NB4 (cell line): ENCODE measurements around the gene MTCP1.

Experiments used
- DNase-seq: peaks from one replicate; pipeline ENCODE4 v3.0.0; 2010; ENCODE audit warnings: low read depth
- H3K4me3 ChIP-seq: one replicate; pipeline ENCODE4 v1.5.1; 2011; ENCODE audit warnings: mild to moderate bottlenecking, low read depth, low read length, moderate library complexity
- MYC ChIP-seq: IDR thresholded peaks from 2 replicates; pipeline ENCODE4 v1.6.1; 2011; ENCODE audit warnings: low read depth, low read length
- POLR2A ChIP-seq: IDR thresholded peaks from 2 replicates; pipeline ENCODE4 v1.6.1; 2011; ENCODE audit warnings: mild to moderate bottlenecking; ENCODE audit not compliant: insufficient read length; ENCODE audit errors: extremely low read depth
- TF ChIP-seq, protein P1 (sequence below): IDR thresholded peaks from 2 replicates; pipeline ENCODE4 v1.6.1; 2011; ENCODE audit warnings: low read depth, low read length
- TF ChIP-seq, protein P2 (sequence below): IDR thresholded peaks from one replicate; pipeline ENCODE4 v1.5.1; 2012; ENCODE audit warnings: low read depth, low read length

The MTCP1 gene

DNA sequence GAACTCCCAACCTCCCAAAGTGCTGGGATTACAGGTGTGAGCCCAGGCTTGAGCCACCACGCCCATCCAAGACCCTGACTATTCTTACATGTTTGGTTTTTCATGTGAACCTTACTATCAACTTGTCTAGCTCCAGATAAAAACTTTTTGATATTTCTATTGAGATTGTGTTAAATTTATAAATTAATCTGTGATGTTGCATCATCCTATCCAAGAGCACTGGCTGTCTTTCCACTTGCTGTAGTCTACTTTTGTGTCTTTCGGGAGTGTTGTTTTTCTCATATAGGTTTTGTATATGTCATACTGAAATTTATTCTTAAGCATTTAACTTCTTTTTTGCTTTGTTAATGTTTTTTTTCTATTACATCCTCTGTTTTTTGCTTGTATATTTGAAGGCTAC is 35.0 kb upstream of the MTCP1 start:
- no peak for DNase-seq
- TF ChIP-seq MYC (no peak), POLR2A (no peak)
- TF ChIP-seq, protein P1, sequence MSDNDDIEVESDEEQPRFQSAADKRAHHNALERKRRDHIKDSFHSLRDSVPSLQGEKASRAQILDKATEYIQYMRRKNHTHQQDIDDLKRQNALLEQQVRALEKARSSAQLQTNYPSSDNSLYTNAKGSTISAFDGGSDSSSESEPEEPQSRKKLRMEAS = no peak
- TF ChIP-seq, protein P2, sequence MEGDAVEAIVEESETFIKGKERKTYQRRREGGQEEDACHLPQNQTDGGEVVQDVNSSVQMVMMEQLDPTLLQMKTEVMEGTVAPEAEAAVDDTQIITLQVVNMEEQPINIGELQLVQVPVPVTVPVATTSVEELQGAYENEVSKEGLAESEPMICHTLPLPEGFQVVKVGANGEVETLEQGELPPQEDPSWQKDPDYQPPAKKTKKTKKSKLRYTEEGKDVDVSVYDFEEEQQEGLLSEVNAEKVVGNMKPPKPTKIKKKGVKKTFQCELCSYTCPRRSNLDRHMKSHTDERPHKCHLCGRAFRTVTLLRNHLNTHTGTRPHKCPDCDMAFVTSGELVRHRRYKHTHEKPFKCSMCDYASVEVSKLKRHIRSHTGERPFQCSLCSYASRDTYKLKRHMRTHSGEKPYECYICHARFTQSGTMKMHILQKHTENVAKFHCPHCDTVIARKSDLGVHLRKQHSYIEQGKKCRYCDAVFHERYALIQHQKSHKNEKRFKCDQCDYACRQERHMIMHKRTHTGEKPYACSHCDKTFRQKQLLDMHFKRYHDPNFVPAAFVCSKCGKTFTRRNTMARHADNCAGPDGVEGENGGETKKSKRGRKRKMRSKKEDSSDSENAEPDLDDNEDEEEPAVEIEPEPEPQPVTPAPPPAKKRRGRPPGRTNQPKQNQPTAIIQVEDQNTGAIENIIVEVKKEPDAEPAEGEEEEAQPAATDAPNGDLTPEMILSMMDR = no peak
- no peak overlapping the region for H3K4me3 ChIP-seq

DNA sequence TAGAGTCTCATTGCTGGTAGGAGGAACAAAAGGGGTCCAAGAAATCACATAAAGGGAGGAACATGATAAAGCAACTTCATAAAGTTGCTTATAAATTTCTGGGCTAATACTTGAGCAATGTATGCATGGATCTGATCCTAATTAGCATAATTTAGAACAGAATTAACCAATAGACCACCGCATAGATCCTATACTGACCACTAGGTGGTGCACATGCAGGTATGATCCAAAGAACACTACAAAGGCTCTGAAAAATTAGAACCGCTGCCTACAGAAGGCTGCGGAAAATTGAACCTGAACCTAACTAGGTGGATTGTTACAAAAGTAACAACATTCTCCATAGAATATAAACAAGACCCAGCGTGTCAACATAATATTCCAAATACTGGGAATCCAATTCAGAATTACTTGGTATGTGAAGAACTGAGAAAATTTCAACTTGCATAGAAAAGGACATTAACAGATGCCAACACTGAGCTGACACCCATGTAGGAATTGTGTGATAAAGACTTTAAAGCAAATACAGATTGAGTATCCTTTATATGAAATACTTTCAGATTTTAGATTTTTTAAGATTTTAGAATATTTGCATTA is 23.6 kb upstream of the MTCP1 start:
- TF ChIP-seq, protein P1 = no peak
- TF ChIP-seq, protein P2 = peak; percentile 57
- no peak overlapping the region for H3K4me3 ChIP-seq
- peak; percentile 48 for DNase-seq

DNA sequence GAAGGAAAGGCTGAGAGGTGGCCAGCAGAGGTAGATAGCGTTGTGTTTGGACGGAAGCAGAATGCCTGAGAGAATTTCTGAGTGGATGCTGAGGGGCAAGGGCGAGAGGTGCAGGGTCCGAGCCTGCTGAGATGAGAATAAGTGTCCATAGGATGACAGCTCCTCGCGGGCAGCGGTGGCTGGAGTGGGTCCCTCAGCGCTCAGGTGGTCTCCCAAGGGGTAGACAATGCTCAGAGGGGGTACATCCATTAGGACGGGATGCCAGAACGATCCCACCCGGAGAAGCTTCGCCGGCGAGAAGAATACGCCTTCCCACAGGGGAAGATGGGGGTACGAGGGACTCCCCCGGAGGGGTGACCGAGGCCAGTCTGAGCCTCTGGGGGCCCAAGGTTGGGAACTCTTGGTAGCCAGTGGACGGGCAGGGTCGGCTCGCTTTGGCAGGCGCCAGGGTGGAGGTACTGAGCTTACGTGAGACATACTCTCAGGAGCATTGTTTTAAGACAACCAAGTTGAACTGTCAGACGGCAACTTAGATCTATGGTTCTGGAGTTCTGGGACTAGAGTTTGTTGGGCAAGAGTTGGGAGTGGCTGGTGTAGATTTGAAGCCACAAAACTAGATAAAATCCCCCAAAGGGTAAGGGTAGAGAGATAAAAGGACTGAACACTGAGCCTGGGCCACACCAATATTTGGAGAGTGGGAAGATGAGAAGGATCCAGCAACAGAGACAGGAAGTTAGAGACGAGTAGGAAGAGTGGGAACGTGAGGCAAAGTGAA is 16.2 kb upstream of the MTCP1 start:
- H3K4me3 ChIP-seq = no peak overlapping the region
- TF ChIP-seq, protein P2 = no peak
- TF ChIP-seq POLR2A = no peak
- TF ChIP-seq, protein P1 = no peak
- no peak for TF ChIP-seq MYC

DNA sequence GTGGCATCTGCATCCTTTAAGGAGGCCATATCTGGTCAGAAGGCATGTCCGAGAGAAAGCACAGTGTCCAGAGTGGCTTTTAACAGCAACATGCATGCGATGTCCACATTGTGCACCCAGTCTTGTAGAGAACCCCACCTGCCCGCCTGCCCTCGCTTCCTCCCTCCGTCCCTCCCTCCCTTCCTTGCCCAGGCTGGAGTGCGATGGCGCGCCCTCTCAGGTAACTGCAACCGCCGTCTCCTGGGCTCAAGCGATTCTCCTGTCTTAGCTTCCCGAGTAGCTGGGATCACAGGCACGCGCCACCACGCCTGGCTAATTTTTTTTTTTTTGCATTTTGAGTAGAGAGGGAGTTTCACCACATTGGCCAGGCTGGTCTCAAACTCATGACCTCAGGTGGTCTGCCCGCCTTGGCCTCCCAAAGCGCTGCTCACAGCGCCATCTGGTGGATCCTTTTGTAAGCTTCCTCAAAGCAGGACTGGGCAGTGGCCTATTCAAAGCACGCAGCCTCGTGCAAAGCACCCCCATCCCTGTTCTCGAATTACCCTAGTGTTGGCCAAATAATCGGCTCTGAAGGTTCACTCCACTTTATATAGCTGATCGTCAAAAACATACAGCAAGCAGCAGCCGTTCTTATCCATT is 15.4 kb upstream of the MTCP1 start:
- TF ChIP-seq, protein P1 = no peak
- TF ChIP-seq, protein P2 = peak; percentile 30
- no peak for TF ChIP-seq MYC
- H3K4me3 ChIP-seq = no peak overlapping the region
- DNase-seq = peak; percentile 54

More for the DNA sequence above, 16.2 kb upstream of the MTCP1 start:
- DNase-seq = no peak

DNA sequence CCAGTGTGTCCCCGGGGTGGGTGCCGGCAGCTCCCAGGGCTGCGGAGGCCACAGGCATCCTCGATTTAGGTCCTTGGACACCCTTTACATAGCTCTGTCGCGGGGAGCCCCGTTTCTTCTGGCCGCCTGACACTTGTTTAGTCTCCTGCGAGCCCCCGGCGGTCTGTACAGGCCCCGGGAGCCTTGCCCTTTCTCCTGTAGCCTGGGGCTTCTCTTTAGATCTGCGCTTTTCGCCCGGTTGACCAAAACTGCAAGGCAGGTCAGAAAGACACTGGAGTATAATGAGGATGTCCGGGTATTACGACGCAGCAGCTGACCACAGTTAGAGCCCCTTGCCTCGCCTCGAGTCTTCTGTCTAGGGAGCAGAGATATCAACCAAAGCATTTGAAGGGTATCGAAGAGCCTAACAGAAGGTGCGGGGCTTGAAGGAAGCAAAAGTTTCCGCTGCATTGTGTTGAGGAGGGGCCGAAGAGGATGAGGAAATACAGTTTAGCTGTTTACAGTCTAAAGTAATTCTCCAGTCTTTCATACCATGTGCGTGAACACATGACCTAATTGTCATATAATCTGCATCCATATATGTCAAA is 851 bp upstream of the MTCP1 start:
- DNase-seq = peak; percentile 57
- H3K4me3 ChIP-seq = peak overlapping the region; percentile 77
- TF ChIP-seq, protein P1 = peak; percentile 82
- 0 out of 2 replicates have a peak, but pooled peaks have one; percentile 20 for TF ChIP-seq MYC
- TF ChIP-seq, protein P2 = no peak
- no peak for TF ChIP-seq POLR2A
